ENCODE measurements around the gene TEX13D. TPM values are rescaled to one million over a fixed set of nuclear protein-coding genes. Genes with fewer than 3 reads are reported as not detected.

The TEX13D gene
- total RNA-seq, 1 experiment from 2014 or later = not detected

GRCh38 chrX:124344246-124344645 lies 11.8 kb downstream of the TEX13D start:
- Histone ChIP-seq H3K36me3 (no peaks in the 10 kb centered on the region), H3K27me3 (no peaks in the 10 kb centered on the region), H3K9me3 (no peaks in the 10 kb centered on the region), H3K4me3 (no peak overlapping the region)
- no peak for DNase-seq

GRCh38 chrX:124346117-124346876 lies 13.8 kb downstream of the TEX13D start, which contains the start of gene SH2D1A:
Gene SH2D1A, plus strand, starts transcription at chrX:124346563. Its CDS starts 80 bp downstream, at chrX:124346643.
- no peak for DNase-seq
- H3K36me3 ChIP-seq = no peaks in the 10 kb centered on the region
- no peaks in the 10 kb centered on the region for H3K9me3 ChIP-seq
- no peaks in the 10 kb centered on the region for H3K27me3 ChIP-seq
- H3K4me3 ChIP-seq = no peak within 1 kb of the TSS

- no peaks in the 10 kb centered on the region for H3K27me3 ChIP-seq
- no peaks in the 10 kb centered on the region for H3K9me3 ChIP-seq
- DNase-seq = no peak
- no peaks in the 10 kb centered on the region for H3K36me3 ChIP-seq
- no peak overlapping the region for H3K4me3 ChIP-seq
Measured at GRCh38 chrX:124346877-124347241, 14.4 kb downstream of the TEX13D start.

- DNase-seq = no peak
- Histone ChIP-seq H3K27me3 (no peaks in the 10 kb centered on the region), H3K4me3 (no peak overlapping the region), H3K9me3 (no peaks in the 10 kb centered on the region), H3K36me3 (no peaks in the 10 kb centered on the region)
Measured at GRCh38 chrX:124347242-124347641, 14.8 kb downstream of the TEX13D start.

GRCh38 chrX:124348182-124348581 lies 15.7 kb downstream of the TEX13D start:
- DNase-seq = no peak

GRCh38 chrX:124348885-124349453 lies 16.5 kb downstream of the TEX13D start:
- DNase-seq = no peak
- no peaks in the 10 kb centered on the region for H3K36me3 ChIP-seq
- H3K4me3 ChIP-seq = no peak overlapping the region
- no peaks in the 10 kb centered on the region for H3K9me3 ChIP-seq
- no peaks in the 10 kb centered on the region for H3K27me3 ChIP-seq

More at GRCh38 chrX:124348182-124348581, 15.7 kb downstream of the TEX13D start:
- Histone ChIP-seq H3K27me3 (no peaks in the 10 kb centered on the region), H3K4me3 (no peak overlapping the region), H3K9me3 (no peaks in the 10 kb centered on the region), H3K36me3 (no peaks in the 10 kb centered on the region)

GRCh38 chrX:124354648-124355047 lies 22.2 kb downstream of the TEX13D start:
- Histone ChIP-seq H3K36me3 (no peaks in the 10 kb centered on the region), H3K27me3 (no peaks in the 10 kb centered on the region), H3K9me3 (no peaks in the 10 kb centered on the region), H3K4me3 (no peak overlapping the region)
- no peak for DNase-seq

- no peak for DNase-seq
- Histone ChIP-seq H3K4me3 (no peak overlapping the region), H3K9me3 (no peaks in the 10 kb centered on the region), H3K27me3 (no peaks in the 10 kb centered on the region), H3K36me3 (no peaks in the 10 kb centered on the region)
Measured at GRCh38 chrX:124358800-124359383, 26.4 kb downstream of the TEX13D start.

- DNase-seq = no peak
- Histone ChIP-seq H3K36me3 (no peaks in the 10 kb centered on the region), H3K9me3 (no peaks in the 10 kb centered on the region), H3K4me3 (no peak overlapping the region), H3K27me3 (no peaks in the 10 kb centered on the region)
Measured at GRCh38 chrX:124362072-124362471, 29.6 kb downstream of the TEX13D start.

- no peaks in the 10 kb centered on the region for H3K9me3 ChIP-seq
- H3K27me3 ChIP-seq = no peaks in the 10 kb centered on the region
- DNase-seq = no peak
- H3K36me3 ChIP-seq = no peaks in the 10 kb centered on the region
- H3K4me3 ChIP-seq = no peak overlapping the region
Measured at GRCh38 chrX:124362761-124363160, 30.3 kb downstream of the TEX13D start.

GRCh38 chrX:124369722-124370121 lies 37.3 kb downstream of the TEX13D start:
- H3K9me3 ChIP-seq = no peaks in the 10 kb centered on the region
- H3K4me3 ChIP-seq = no peak overlapping the region
- no peak for DNase-seq
- H3K27me3 ChIP-seq = no peaks in the 10 kb centered on the region
- H3K36me3 ChIP-seq = no peaks in the 10 kb centered on the region

GRCh38 chrX:124373348-124373747 lies 40.9 kb downstream of the TEX13D start:
- DNase-seq = no peak
- no peaks in the 10 kb centered on the region for H3K36me3 ChIP-seq
- H3K9me3 ChIP-seq = no peaks in the 10 kb centered on the region
- H3K27me3 ChIP-seq = no peaks in the 10 kb centered on the region
- H3K4me3 ChIP-seq = no peak overlapping the region

GRCh38 chrX:124378643-124379042 lies 46.2 kb downstream of the TEX13D start:
- Histone ChIP-seq H3K9me3 (no peaks in the 10 kb centered on the region), H3K36me3 (no peaks in the 10 kb centered on the region), H3K4me3 (no peak overlapping the region), H3K27me3 (no peaks in the 10 kb centered on the region)
- DNase-seq = no peak

GRCh38 chrX:124383354-124383753 lies 50.9 kb downstream of the TEX13D start:
- DNase-seq = no peak
- Histone ChIP-seq H3K36me3 (no peaks in the 10 kb centered on the region), H3K9me3 (no peaks in the 10 kb centered on the region), H3K4me3 (no peak overlapping the region), H3K27me3 (no peaks in the 10 kb centered on the region)

- DNase-seq = no peak
- H3K4me3 ChIP-seq = no peak overlapping the region
- H3K9me3 ChIP-seq = no peaks in the 10 kb centered on the region
- no peaks in the 10 kb centered on the region for H3K36me3 ChIP-seq
- no peaks in the 10 kb centered on the region for H3K27me3 ChIP-seq
Measured at GRCh38 chrX:124386401-124386800, 53.9 kb downstream of the TEX13D start.
